ENCODE measurements around the gene VPS37C.

DNA sequence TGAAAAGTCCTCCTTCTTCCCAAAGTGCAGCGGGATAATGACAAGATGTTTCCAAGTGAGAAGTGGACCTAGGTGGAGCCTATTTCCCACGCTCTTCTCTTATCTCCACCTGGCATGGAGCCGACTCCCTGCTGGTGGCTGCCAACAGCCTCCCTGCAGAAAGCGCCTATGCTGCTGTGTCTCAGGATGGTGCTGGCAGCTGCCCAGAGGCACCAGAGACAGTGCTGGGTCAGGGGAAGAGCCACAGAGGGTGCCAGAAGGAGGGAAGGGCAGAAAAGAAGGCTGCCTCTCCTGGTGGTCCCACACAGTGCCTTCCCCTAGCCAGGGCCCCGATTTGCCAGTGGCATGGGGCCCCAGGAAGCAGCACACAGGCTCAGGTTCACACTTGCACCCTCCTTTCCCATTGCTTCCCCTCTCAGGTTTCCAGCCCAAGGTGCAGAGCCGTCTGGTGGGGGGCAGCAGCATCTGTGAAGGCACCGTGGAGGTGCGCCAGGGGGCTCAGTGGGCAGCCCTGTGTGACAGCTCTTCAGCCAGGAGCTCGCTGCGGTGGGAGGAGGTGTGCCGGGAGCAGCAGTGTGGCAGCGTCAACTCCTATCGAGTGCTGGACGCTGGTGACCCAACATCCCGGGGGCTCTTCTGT lies 39.9 kb downstream of the VPS37C start:
- TF ChIP-seq, protein P1, sequence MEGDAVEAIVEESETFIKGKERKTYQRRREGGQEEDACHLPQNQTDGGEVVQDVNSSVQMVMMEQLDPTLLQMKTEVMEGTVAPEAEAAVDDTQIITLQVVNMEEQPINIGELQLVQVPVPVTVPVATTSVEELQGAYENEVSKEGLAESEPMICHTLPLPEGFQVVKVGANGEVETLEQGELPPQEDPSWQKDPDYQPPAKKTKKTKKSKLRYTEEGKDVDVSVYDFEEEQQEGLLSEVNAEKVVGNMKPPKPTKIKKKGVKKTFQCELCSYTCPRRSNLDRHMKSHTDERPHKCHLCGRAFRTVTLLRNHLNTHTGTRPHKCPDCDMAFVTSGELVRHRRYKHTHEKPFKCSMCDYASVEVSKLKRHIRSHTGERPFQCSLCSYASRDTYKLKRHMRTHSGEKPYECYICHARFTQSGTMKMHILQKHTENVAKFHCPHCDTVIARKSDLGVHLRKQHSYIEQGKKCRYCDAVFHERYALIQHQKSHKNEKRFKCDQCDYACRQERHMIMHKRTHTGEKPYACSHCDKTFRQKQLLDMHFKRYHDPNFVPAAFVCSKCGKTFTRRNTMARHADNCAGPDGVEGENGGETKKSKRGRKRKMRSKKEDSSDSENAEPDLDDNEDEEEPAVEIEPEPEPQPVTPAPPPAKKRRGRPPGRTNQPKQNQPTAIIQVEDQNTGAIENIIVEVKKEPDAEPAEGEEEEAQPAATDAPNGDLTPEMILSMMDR (IDR thresholded peaks at IDR 0.05): no peak
- TF ChIP-seq ZFX (IDR thresholded peaks at IDR 0.05; ENCODE audit: borderline replicate concordance): no peak

All from 22Rv1 (cell line).